ENCODE measurements around the gene RFX2. TPM values are rescaled to one million over a fixed set of nuclear protein-coding genes. Genes with fewer than 3 reads are reported as not detected.

Gene RFX2
- total RNA-seq, 1 donor from 2014 or later = 7.3 TPM

GRCh38 chr19:6005321-6006069 lies 104.8 kb downstream of the RFX2 start:
- TF ChIP-seq CTCF (IDR thresholded peaks at IDR 0.05; ENCODE audit: unreplicated experiment) = no peak
- H3K9me3 Mint-ChIP-seq = peaks cover under 1% of the 10 kb centered on the region
- no peak overlapping the region for H3K4me3 Mint-ChIP-seq
- no peak for DNase-seq (ENCODE audit: low spot score in 2 of 2, unreplicated experiment in 2 of 2)
- no peaks in the 10 kb centered on the region for H3K4me1 Mint-ChIP-seq
- H3K27ac Mint-ChIP-seq = no peak overlapping the region
- H3K27me3 Mint-ChIP-seq (ENCODE audit: low read depth) = no peaks in the 10 kb centered on the region
- peaks cover 7% of the 10 kb centered on the region for H3K36me3 Mint-ChIP-seq

- Mint-ChIP-seq H3K4me3 (no peak overlapping the region), H3K27ac (no peak overlapping the region), H3K27me3 (ENCODE audit: low read depth) (no peaks in the 10 kb centered on the region), H3K9me3 (peaks cover 3% of the 10 kb centered on the region), H3K36me3 (peaks cover 16% of the 10 kb centered on the region), H3K4me1 (no peaks in the 10 kb centered on the region)
- no peak for TF ChIP-seq CTCF (IDR thresholded peaks at IDR 0.05; ENCODE audit: unreplicated experiment)
- no peak for DNase-seq (ENCODE audit: low spot score in 2 of 2, unreplicated experiment in 2 of 2)
These were observed 106.3 kb downstream of the RFX2 start for GRCh38 chr19:6003976-6004375.

GRCh38 chr19:6002591-6002990 lies 107.7 kb downstream of the RFX2 start:
- TF ChIP-seq CTCF (IDR thresholded peaks at IDR 0.05; ENCODE audit: unreplicated experiment) = no peak
- no peak for DNase-seq (ENCODE audit: low spot score in 2 of 2, unreplicated experiment in 2 of 2)
- Mint-ChIP-seq H3K4me1 (no peaks in the 10 kb centered on the region), H3K27ac (no peak overlapping the region), H3K36me3 (peaks cover 16% of the 10 kb centered on the region), H3K27me3 (ENCODE audit: low read depth) (no peaks in the 10 kb centered on the region), H3K4me3 (no peak overlapping the region), H3K9me3 (peaks cover 3% of the 10 kb centered on the region)

GRCh38 chr19:6000228-6000847 lies 110.0 kb downstream of the RFX2 start:
- peaks cover 16% of the 10 kb centered on the region for H3K36me3 Mint-ChIP-seq
- H3K4me3 Mint-ChIP-seq = no peak overlapping the region
- H3K27ac Mint-ChIP-seq = no peak overlapping the region
- no peak for TF ChIP-seq CTCF (IDR thresholded peaks at IDR 0.05; ENCODE audit: unreplicated experiment)
- DNase-seq (ENCODE audit: low spot score in 2 of 2, unreplicated experiment in 2 of 2) = no peak
- no peaks in the 10 kb centered on the region for H3K27me3 Mint-ChIP-seq (ENCODE audit: low read depth)
- peaks cover 3% of the 10 kb centered on the region for H3K9me3 Mint-ChIP-seq
- no peaks in the 10 kb centered on the region for H3K4me1 Mint-ChIP-seq

GRCh38 chr19:5999693-6000092 lies 110.6 kb downstream of the RFX2 start:
- Mint-ChIP-seq H3K27ac (no peak overlapping the region), H3K4me3 (no peak overlapping the region), H3K4me1 (no peaks in the 10 kb centered on the region), H3K36me3 (peaks cover 16% of the 10 kb centered on the region), H3K27me3 (ENCODE audit: low read depth) (no peaks in the 10 kb centered on the region), H3K9me3 (peaks cover 3% of the 10 kb centered on the region)
- no peak for DNase-seq (ENCODE audit: low spot score in 2 of 2, unreplicated experiment in 2 of 2)
- no peak for TF ChIP-seq CTCF (IDR thresholded peaks at IDR 0.05; ENCODE audit: unreplicated experiment)

All from mesothelial cell of epicardium (in vitro differentiated cells).